ENCODE measurements around the gene DNAJB1. TPM values are rescaled to one million over a fixed set of nuclear protein-coding genes. Genes with fewer than 3 reads are reported as not detected.

DNAJB1 gene
- total and polyA plus RNA-seq, 10 of the 15 experiments (the other 5 are each of a cell fraction or from before 2014, with no cell fraction given): 4.8 to 65.8 (median 34.9) TPM

GRCh38 chr19:14496029-14496833, 22.0 kb downstream of the DNAJB1 start, which contains the start of gene GIPC1 (continued):
- TF ChIP-seq, protein P1, sequence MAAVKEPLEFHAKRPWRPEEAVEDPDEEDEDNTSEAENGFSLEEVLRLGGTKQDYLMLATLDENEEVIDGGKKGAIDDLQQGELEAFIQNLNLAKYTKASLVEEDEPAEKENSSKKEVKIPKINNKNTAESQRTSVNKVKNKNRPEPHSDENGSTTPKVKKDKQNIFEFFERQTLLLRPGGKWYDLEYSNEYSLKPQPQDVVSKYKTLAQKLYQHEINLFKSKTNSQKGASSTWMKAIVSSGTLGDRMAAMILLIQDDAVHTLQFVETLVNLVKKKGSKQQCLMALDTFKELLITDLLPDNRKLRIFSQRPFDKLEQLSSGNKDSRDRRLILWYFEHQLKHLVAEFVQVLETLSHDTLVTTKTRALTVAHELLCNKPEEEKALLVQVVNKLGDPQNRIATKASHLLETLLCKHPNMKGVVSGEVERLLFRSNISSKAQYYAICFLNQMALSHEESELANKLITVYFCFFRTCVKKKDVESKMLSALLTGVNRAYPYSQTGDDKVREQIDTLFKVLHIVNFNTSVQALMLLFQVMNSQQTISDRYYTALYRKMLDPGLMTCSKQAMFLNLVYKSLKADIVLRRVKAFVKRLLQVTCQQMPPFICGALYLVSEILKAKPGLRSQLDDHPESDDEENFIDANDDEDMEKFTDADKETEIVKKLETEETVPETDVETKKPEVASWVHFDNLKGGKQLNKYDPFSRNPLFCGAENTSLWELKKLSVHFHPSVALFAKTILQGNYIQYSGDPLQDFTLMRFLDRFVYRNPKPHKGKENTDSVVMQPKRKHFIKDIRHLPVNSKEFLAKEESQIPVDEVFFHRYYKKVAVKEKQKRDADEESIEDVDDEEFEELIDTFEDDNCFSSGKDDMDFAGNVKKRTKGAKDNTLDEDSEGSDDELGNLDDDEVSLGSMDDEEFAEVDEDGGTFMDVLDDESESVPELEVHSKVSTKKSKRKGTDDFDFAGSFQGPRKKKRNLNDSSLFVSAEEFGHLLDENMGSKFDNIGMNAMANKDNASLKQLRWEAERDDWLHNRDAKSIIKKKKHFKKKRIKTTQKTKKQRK (IDR thresholded peaks at IDR 0.05; ENCODE audit: low read depth, low read length): no peak
- no peak for TF ChIP-seq ZSCAN29 (IDR thresholded peaks at IDR 0.05)
- TF ChIP-seq, protein P2, sequence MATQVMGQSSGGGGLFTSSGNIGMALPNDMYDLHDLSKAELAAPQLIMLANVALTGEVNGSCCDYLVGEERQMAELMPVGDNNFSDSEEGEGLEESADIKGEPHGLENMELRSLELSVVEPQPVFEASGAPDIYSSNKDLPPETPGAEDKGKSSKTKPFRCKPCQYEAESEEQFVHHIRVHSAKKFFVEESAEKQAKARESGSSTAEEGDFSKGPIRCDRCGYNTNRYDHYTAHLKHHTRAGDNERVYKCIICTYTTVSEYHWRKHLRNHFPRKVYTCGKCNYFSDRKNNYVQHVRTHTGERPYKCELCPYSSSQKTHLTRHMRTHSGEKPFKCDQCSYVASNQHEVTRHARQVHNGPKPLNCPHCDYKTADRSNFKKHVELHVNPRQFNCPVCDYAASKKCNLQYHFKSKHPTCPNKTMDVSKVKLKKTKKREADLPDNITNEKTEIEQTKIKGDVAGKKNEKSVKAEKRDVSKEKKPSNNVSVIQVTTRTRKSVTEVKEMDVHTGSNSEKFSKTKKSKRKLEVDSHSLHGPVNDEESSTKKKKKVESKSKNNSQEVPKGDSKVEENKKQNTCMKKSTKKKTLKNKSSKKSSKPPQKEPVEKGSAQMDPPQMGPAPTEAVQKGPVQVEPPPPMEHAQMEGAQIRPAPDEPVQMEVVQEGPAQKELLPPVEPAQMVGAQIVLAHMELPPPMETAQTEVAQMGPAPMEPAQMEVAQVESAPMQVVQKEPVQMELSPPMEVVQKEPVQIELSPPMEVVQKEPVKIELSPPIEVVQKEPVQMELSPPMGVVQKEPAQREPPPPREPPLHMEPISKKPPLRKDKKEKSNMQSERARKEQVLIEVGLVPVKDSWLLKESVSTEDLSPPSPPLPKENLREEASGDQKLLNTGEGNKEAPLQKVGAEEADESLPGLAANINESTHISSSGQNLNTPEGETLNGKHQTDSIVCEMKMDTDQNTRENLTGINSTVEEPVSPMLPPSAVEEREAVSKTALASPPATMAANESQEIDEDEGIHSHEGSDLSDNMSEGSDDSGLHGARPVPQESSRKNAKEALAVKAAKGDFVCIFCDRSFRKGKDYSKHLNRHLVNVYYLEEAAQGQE (IDR thresholded peaks at IDR 0.05; ENCODE audit: low read depth, low read length): no peak
- TF ChIP-seq CHD4 (IDR thresholded peaks at IDR 0.05): no peak
- TF ChIP-seq FOS (IDR thresholded peaks at IDR 0.05; ENCODE audit: borderline replicate concordance, extremely low read depth, insufficient read length): peak; percentile 51
- TF ChIP-seq FOXM1 (IDR thresholded peaks at IDR 0.05; ENCODE audit: low read depth, low read length): no peak
